HEK293 (cell line): ENCODE results near the gene PARD3B.

Experiments
- CTCF ChIA-PET: fragments of 350-600 bp; formaldehyde crosslinking; extraction: SDS; loops from one replicate; lab custom pipeline; 2021; ENCODE audit warnings: antibody characterized with exemption; lab: Yijun Ruan, JAX
- POLR2A ChIA-PET: fragments of 300-600 bp; formaldehyde crosslinking; extraction: SDS; loops from one replicate; lab custom pipeline; 2020; ENCODE audit warnings: antibody characterized with exemption, inconsistent platforms; lab: Yijun Ruan, JAX
- H3K27ac ChIP-seq: fragments of 200-500 bp; sonication (Bioruptor generic); 2 replicates; pipeline ENCODE4 v1.5.1; 2014; ENCODE audit warnings: low read depth, low read length, control low read depth, inconsistent platforms; ENCODE audit errors: extremely low read depth
- H3K36me3 ChIP-seq, 2 experiments: fragments of 200-500 bp in 1 of 2; sonication (Bioruptor generic) in 1 of 2; 1 replicate in 1 of 2; 2 replicates in 1 of 2; pipeline ENCODE4 v1.5.1; 2014 to 2017; ENCODE audit warnings: inconsistent platforms in 2 of 2, low read length in 2 of 2; ENCODE audit not compliant: control insufficient read depth in 2 of 2, insufficient read depth in 1 of 2
- H3K4me1 ChIP-seq: fragments of 200-500 bp; sonication (Bioruptor generic); 2 replicates; pipeline ENCODE4 v1.5.1; 2014; ENCODE audit warnings: mild to moderate bottlenecking, low read length, inconsistent platforms; ENCODE audit not compliant: control insufficient read depth, insufficient read depth
- H3K4me3 ChIP-seq: 2 replicates; pipeline ENCODE4 v1.5.1; 2011; ENCODE audit warnings: low read depth, mild to moderate bottlenecking, control low read depth, low read length, moderate library complexity
- H3K9me3 ChIP-seq: fragments of 200-500 bp; sonication (Bioruptor generic); 2 replicates; pipeline ENCODE4 v1.5.1; 2014; ENCODE audit warnings: low read depth, low read length, inconsistent platforms; ENCODE audit not compliant: control insufficient read depth, insufficient read depth
- BCL11A ChIP-seq: fragments of 450-650 bp; formaldehyde crosslinking; IDR thresholded peaks from 2 replicates; pipeline ENCODE4 v1.5.1; 2016; ENCODE audit warnings: low read depth, missing biosample characterization, missing genetic modification characterization
- OSR2 ChIP-seq: fragments of 450-650 bp; formaldehyde crosslinking; IDR thresholded peaks from 2 replicates; pipeline ENCODE4 v1.5.1; 2016; ENCODE audit warnings: missing biosample characterization, missing genetic modification characterization
- PRDM10 ChIP-seq: fragments of 450-650 bp; formaldehyde crosslinking; IDR thresholded peaks from 2 replicates; pipeline ENCODE4 v1.5.1; 2016; ENCODE audit warnings: missing biosample characterization, missing genetic modification characterization
- REST ChIP-seq: fragments of 450-650 bp; formaldehyde crosslinking; IDR thresholded peaks from 2 replicates; pipeline ENCODE4 v1.5.1; 2016; ENCODE audit warnings: missing biosample characterization, missing genetic modification characterization
- SP7 ChIP-seq: fragments of 450-650 bp; formaldehyde crosslinking; IDR thresholded peaks from 2 replicates; pipeline ENCODE4 v1.5.1; 2016; ENCODE audit warnings: missing biosample characterization, missing genetic modification characterization
- TRIM28 ChIP-seq: IDR thresholded peaks from 2 replicates; pipeline ENCODE4 v1.6.1; 2011; ENCODE audit warnings: low read length, control low read depth, borderline replicate concordance
- ZBTB17 ChIP-seq: fragments of 450-650 bp; formaldehyde crosslinking; IDR thresholded peaks from 2 replicates; pipeline ENCODE4 v1.5.1; 2016; ENCODE audit warnings: missing biosample characterization, missing genetic modification characterization
- ZBTB20 ChIP-seq: fragments of 450-650 bp; formaldehyde crosslinking; IDR thresholded peaks from 2 replicates; pipeline ENCODE4 v1.5.1; 2016; ENCODE audit warnings: missing biosample characterization, missing genetic modification characterization
- ZBTB8A ChIP-seq: fragments of 450-650 bp; formaldehyde crosslinking; IDR thresholded peaks from 2 replicates; pipeline ENCODE4 v1.5.1; 2016; ENCODE audit warnings: missing biosample characterization, missing genetic modification characterization
- ZIC2 ChIP-seq: fragments of 450-650 bp; formaldehyde crosslinking; IDR thresholded peaks from 2 replicates; pipeline ENCODE4 v1.5.1; 2016; ENCODE audit warnings: missing biosample characterization, missing genetic modification characterization
- ZNF335 ChIP-seq: fragments of 450-650 bp; formaldehyde crosslinking; conservative IDR thresholded peaks from 2 replicates; pipeline ENCODE4 v1.5.1; 2016; ENCODE audit warnings: missing biosample characterization, missing genetic modification characterization
- ZNF391 ChIP-seq: fragments of 450-650 bp; formaldehyde crosslinking; IDR thresholded peaks from 2 replicates; pipeline ENCODE4 v1.5.1; 2016; ENCODE audit warnings: low read depth, missing biosample characterization, missing genetic modification characterization, borderline replicate concordance
- ZNF529 ChIP-seq: fragments of 450-650 bp; formaldehyde crosslinking; IDR thresholded peaks from 2 replicates; pipeline ENCODE4 v1.5.1; 2017; ENCODE audit warnings: missing genetic modification characterization, missing biosample characterization; ENCODE audit not compliant: insufficient replicate concordance
- ZNF623 ChIP-seq: fragments of 450-650 bp; formaldehyde crosslinking; IDR thresholded peaks from 2 replicates; pipeline ENCODE4 v1.5.1; 2016; ENCODE audit warnings: missing biosample characterization, missing genetic modification characterization
- ZNF76 ChIP-seq: fragments of 450-650 bp; formaldehyde crosslinking; IDR thresholded peaks from 2 replicates; pipeline ENCODE4; 2016; ENCODE audit warnings: low read depth, missing biosample characterization, missing genetic modification characterization, borderline replicate concordance
- ZNF792 ChIP-seq: fragments of 450-650 bp; formaldehyde crosslinking; IDR thresholded peaks from 2 replicates; pipeline ENCODE4 v1.5.1; 2016; ENCODE audit warnings: missing biosample characterization, missing genetic modification characterization
- ZSCAN23 ChIP-seq: fragments of 450-650 bp; formaldehyde crosslinking; IDR thresholded peaks from 2 replicates; pipeline ENCODE4 v1.5.1; 2016; ENCODE audit warnings: missing biosample characterization, missing genetic modification characterization
- ZXDB ChIP-seq: fragments of 450-650 bp; formaldehyde crosslinking; IDR thresholded peaks from 2 replicates; pipeline ENCODE4 v1.5.1; 2016; ENCODE audit warnings: missing biosample characterization, missing genetic modification characterization
- TF ChIP-seq, protein P1 (sequence below): fragments of 450-650 bp; formaldehyde crosslinking; IDR thresholded peaks from 2 replicates; pipeline ENCODE4 v1.5.1; 2016; ENCODE audit warnings: missing biosample characterization, missing genetic modification characterization, borderline replicate concordance

Gene PARD3B

GRCh38 chr2:204535764-204536163 is 9.5 kb upstream of the PARD3B start (continued):
- TF ChIP-seq, protein P1, sequence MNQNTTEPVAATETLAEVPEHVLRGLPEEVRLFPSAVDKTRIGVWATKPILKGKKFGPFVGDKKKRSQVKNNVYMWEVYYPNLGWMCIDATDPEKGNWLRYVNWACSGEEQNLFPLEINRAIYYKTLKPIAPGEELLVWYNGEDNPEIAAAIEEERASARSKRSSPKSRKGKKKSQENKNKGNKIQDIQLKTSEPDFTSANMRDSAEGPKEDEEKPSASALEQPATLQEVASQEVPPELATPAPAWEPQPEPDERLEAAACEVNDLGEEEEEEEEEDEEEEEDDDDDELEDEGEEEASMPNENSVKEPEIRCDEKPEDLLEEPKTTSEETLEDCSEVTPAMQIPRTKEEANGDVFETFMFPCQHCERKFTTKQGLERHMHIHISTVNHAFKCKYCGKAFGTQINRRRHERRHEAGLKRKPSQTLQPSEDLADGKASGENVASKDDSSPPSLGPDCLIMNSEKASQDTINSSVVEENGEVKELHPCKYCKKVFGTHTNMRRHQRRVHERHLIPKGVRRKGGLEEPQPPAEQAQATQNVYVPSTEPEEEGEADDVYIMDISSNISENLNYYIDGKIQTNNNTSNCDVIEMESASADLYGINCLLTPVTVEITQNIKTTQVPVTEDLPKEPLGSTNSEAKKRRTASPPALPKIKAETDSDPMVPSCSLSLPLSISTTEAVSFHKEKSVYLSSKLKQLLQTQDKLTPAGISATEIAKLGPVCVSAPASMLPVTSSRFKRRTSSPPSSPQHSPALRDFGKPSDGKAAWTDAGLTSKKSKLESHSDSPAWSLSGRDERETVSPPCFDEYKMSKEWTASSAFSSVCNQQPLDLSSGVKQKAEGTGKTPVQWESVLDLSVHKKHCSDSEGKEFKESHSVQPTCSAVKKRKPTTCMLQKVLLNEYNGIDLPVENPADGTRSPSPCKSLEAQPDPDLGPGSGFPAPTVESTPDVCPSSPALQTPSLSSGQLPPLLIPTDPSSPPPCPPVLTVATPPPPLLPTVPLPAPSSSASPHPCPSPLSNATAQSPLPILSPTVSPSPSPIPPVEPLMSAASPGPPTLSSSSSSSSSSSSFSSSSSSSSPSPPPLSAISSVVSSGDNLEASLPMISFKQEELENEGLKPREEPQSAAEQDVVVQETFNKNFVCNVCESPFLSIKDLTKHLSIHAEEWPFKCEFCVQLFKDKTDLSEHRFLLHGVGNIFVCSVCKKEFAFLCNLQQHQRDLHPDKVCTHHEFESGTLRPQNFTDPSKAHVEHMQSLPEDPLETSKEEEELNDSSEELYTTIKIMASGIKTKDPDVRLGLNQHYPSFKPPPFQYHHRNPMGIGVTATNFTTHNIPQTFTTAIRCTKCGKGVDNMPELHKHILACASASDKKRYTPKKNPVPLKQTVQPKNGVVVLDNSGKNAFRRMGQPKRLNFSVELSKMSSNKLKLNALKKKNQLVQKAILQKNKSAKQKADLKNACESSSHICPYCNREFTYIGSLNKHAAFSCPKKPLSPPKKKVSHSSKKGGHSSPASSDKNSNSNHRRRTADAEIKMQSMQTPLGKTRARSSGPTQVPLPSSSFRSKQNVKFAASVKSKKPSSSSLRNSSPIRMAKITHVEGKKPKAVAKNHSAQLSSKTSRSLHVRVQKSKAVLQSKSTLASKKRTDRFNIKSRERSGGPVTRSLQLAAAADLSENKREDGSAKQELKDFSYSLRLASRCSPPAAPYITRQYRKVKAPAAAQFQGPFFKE (tag by site-specific recombination), result no peak
- no peak for TF ChIP-seq ZXDB (tag by site-specific recombination)

DNA sequence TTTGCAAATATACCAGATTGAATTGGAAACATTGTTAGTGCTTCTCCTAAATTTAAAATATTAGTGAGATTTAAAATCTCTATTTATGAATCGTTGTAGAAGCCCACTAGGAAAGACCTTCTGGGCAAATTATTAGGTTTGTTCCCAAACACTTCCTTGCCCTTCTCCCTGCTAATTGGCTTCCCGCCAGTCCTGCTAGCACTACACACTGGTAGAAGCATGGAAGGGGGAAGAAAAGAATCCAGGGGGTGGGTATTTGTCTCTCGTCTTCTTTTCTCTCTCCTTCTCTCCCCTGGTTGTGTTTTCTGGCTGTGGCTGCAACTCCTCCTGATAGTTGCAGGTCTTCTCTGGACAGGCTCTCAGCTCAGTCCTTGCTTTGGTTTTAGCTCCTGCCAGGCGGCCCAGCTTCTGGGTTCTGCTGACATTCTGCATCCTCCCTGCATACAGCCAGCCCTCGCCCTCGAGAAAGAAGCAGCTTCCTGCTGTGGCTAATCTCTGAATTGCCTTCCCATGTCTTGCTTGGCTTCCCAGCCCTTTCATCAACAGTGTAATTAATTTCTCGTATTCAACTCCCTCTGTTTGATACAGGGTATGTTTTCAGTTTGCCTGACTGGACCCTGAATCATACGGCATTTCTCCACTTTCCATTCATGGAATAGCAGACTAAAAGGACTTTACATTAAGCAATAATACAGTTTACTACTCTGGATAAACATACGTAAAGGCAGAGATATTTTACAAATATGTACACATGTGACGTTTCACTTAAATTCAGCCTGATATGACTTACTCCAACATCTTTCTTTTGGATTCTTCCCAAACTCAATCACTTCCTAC is 6.9 kb upstream of the PARD3B start:
- H3K9me3 ChIP-seq, result no peaks in the 10 kb centered on the region
- ChIA-PET CTCF (interaction anchor here (1.0 kb wide), 1 partner anchor 393 kb away, joined by 4 read pairs; no protein-coding TSS in a partner anchor), POLR2A (no interaction called here)
- TF ChIP-seq ZBTB17 (tag by site-specific recombination) (0 out of 2 replicates have a peak, but pooled peaks have one; percentile 37), ZIC2 (tag by site-specific recombination) (peak; percentile 53), OSR2 (tag by site-specific recombination) (peak; percentile 27; the same call in 1 of the 2 replicates), ZNF623 (no peak), ZNF76 (tag by site-specific recombination) (no peak), SP7 (tag by site-specific recombination) (0 out of 2 replicates have a peak, but pooled peaks have one; percentile 30), ZNF335 (peak; percentile 68), ZBTB20 (tag by site-specific recombination) (peak; percentile 38; the same call in 1 of the 2 replicates), PRDM10 (tag by site-specific recombination) (peak; percentile 81), TRIM28 (0 out of 2 replicates have a peak, but pooled peaks have one; percentile 36)
- peaks cover 8% of the 10 kb centered on the region for H3K4me1 ChIP-seq
- no peaks in the 10 kb centered on the region for H3K36me3 ChIP-seq
- H3K27ac ChIP-seq, result no peak overlapping the region
- no peak overlapping the region for H3K4me3 ChIP-seq

GRCh38 chr2:204539019-204539385 is 6.3 kb upstream of the PARD3B start:
- H3K4me3 ChIP-seq, result no peak overlapping the region
- peaks cover 3% of the 10 kb centered on the region; the same call in 1 of the 2 replicates for H3K4me1 ChIP-seq
- no peaks in the 10 kb centered on the region for H3K36me3 ChIP-seq
- ChIA-PET CTCF (interaction anchor here (0.5 kb wide), 1 partner anchor 87 kb away, joined by 4 read pairs; no protein-coding TSS in a partner anchor), POLR2A (interaction anchor here (0.6 kb wide), 1 partner anchor 62 kb away, joined by 3 read pairs; no protein-coding TSS in a partner anchor)
- H3K9me3 ChIP-seq, result no peaks in the 10 kb centered on the region
- no peak overlapping the region for H3K27ac ChIP-seq
- TF ChIP-seq ZSCAN23 (tag by site-specific recombination), result no peak
- TF ChIP-seq ZNF792 (tag by site-specific recombination), result no peak
- TF ChIP-seq BCL11A, result no peak
- TF ChIP-seq ZBTB20 (tag by site-specific recombination), result no peak
- no peak for TF ChIP-seq ZNF391 (tag by site-specific recombination)
- TF ChIP-seq REST (tag by site-specific recombination), result no peak
- TF ChIP-seq ZNF529 (tag by site-specific recombination), result no peak
- no peak for TF ChIP-seq ZBTB8A (tag by site-specific recombination)
